K562 (cell line): ENCODE results near the gene MYMX.

ENCODE experiments used
- BACH1 ChIP-seq: fragments of 200-800 bp; sonication (Bioruptor generic); IDR thresholded peaks from 2 replicates; pipeline ENCODE4 v1.6.1; 2016; ENCODE audit warnings: missing genetic modification characterization, missing compliant biosample characterization
- CREB3L1 ChIP-seq: fragments of 450-650 bp; IDR thresholded peaks from 2 replicates; pipeline ENCODE4 v1.6.1; 2014; ENCODE audit warnings: low read depth, mild to moderate bottlenecking, moderate library complexity, borderline replicate concordance
- ETV6 ChIP-seq, 3 experiments: fragments of 150-350 bp in 1 of 3; sonication (generic) in 1 of 3; formaldehyde crosslinking in 1 of 3; IDR thresholded peaks; 2 replicates each; pipeline versions ENCODE4 v1.6.1 to v1.8.0; 2014 to 2022; ENCODE audit warnings: borderline replicate concordance in 2 of 3, low read depth in 2 of 3, antibody characterized with exemption in 1 of 3, low read length in 1 of 3, mild to moderate bottlenecking in 1 of 3, missing genetic modification reagents in 1 of 3
- HDAC6 ChIP-seq: IDR thresholded peaks from 2 replicates; pipeline ENCODE4 v1.6.1; 2012; ENCODE audit warnings: low read depth, mild to moderate bottlenecking, control low read depth, inconsistent platforms, low read length, moderate library complexity
- POU5F1 ChIP-seq: fragments of 150-350 bp; IDR thresholded peaks from 2 replicates; pipeline ENCODE4 v1.6.1; 2014; ENCODE audit warnings: borderline replicate concordance, low read length, low read depth, mild to moderate bottlenecking; ENCODE audit not compliant: partially characterized antibody
- RAD21 ChIP-seq, 2 experiments: fragments of 250-450 bp in 1 of 2; fragments of 450-650 bp in 1 of 2; sonication (Bioruptor Pico) in 1 of 2; formaldehyde crosslinking in 1 of 2; IDR thresholded peaks in 1 of 2; conservative IDR thresholded peaks in 1 of 2; 2 replicates each; pipeline versions ENCODE4 v1.4.0 to v1.8.0; 2020 to 2022; ENCODE audit warnings: mild to moderate bottlenecking in 2 of 2, moderate library complexity in 1 of 2
- SMAD2 ChIP-seq: fragments of 150-350 bp; IDR thresholded peaks from 2 replicates; pipeline ENCODE4 v1.6.1; 2014; ENCODE audit warnings: low read depth, mild to moderate bottlenecking, low read length
- SMAD3 ChIP-seq: fragments of 450-650 bp; formaldehyde crosslinking; conservative IDR thresholded peaks from 2 replicates; pipeline ENCODE4 v1.4.0; 2020; ENCODE audit warnings: mild to moderate bottlenecking
- TAF1 ChIP-seq: IDR thresholded peaks from 2 replicates; pipeline ENCODE4 v1.6.1; 2011; ENCODE audit warnings: mild to moderate bottlenecking, low read length, moderate library complexity; ENCODE audit not compliant: insufficient read depth, control insufficient read depth, severe bottlenecking; ENCODE audit errors: extremely low read depth
- TBP ChIP-seq: optimal IDR thresholded peaks from 2 replicates; pipeline ENCODE3; 2011; ENCODE audit warnings: low read depth, low read length, improper control_type of control experiment
- TF ChIP-seq, protein P1 (sequence below), 3 experiments: IDR thresholded peaks in 2 of 3; conservative IDR thresholded peaks in 1 of 3; 2 replicates each; pipeline ENCODE4 v1.5.1; 2011 to 2012; ENCODE audit warnings: low read length in 3 of 3, mild to moderate bottlenecking in 3 of 3, control low read depth in 2 of 3, improper control_type of control experiment in 1 of 3, inconsistent platforms in 1 of 3, low read depth in 1 of 3, mixed read lengths in 1 of 3, moderate library complexity in 1 of 3; ENCODE audit not compliant: insufficient read depth in 2 of 3
- TF ChIP-seq, protein P2 (sequence below): sonication (generic); formaldehyde crosslinking; IDR thresholded peaks from 2 replicates; pipeline ENCODE4 v1.5.0; 2020; ENCODE audit warnings: missing genetic modification reagents

DNA sequence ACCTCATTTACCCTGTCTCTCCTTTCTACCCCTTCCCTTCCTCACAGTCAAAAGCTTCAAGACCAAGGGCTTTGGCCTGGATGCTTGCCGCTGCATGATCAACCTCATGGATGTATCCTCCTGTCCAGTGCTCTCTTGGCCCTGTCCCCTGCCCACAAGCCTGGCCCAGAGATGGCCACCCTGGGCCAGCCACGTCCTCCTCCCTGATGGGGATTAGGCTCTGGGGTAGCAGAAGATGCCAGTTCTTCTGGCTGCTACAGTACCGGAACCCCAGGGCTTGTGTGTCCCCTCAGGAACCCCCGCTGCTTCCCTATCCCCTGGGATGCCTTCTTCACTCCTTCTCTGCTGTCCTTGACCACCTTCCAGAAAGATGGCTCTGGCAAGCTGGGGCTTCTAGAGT is 35.8 kb upstream of the MYMX start:
- TF ChIP-seq TBP (no peak), POU5F1 (no peak), TAF1 (no peak), BACH1 (tag) (no peak), SMAD2 (no peak), HDAC6 (no peak), CREB3L1 (no peak), SMAD3 (CRISPR knock-in tag) (no peak), RAD21 (CRISPR knock-in tag; conservative IDR thresholded peaks at IDR 0.05 in 1 of 2, IDR thresholded peaks at IDR 0.05 in 1 of 2) (no peak), ETV6 (IDR thresholded peaks at IDR 0.05; ENCODE audit: borderline replicate concordance in 1 of 2, low read depth in 2 of 2, low read length in 1 of 2) (no peak), ETV6 (CRISPR knock-in tag; IDR thresholded peaks at IDR 0.05; ENCODE audit: borderline replicate concordance) (no peak)
- TF ChIP-seq, protein P1, sequence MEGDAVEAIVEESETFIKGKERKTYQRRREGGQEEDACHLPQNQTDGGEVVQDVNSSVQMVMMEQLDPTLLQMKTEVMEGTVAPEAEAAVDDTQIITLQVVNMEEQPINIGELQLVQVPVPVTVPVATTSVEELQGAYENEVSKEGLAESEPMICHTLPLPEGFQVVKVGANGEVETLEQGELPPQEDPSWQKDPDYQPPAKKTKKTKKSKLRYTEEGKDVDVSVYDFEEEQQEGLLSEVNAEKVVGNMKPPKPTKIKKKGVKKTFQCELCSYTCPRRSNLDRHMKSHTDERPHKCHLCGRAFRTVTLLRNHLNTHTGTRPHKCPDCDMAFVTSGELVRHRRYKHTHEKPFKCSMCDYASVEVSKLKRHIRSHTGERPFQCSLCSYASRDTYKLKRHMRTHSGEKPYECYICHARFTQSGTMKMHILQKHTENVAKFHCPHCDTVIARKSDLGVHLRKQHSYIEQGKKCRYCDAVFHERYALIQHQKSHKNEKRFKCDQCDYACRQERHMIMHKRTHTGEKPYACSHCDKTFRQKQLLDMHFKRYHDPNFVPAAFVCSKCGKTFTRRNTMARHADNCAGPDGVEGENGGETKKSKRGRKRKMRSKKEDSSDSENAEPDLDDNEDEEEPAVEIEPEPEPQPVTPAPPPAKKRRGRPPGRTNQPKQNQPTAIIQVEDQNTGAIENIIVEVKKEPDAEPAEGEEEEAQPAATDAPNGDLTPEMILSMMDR (IDR thresholded peaks at IDR 0.05 in 2 of 3, conservative IDR thresholded peaks at IDR 0.05 in 1 of 3; ENCODE audit: insufficient read depth in 2 of 3, low read depth in 1 of 3, low read length in 3 of 3) = no peak
- TF ChIP-seq, protein P2, sequence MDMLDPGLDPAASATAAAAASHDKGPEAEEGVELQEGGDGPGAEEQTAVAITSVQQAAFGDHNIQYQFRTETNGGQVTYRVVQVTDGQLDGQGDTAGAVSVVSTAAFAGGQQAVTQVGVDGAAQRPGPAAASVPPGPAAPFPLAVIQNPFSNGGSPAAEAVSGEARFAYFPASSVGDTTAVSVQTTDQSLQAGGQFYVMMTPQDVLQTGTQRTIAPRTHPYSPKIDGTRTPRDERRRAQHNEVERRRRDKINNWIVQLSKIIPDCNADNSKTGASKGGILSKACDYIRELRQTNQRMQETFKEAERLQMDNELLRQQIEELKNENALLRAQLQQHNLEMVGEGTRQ (CRISPR knock-in tag) = no peak
